HG03175 (cell line): Measurements from ENCODE around the gene CHI3L1.

Source experiments
- ATAC-seq: cut with Tn5 transposase; IDR thresholded peaks from one replicate; pipeline ENCODE4 v1.9.1; 2021; ENCODE audit warnings: mild to moderate bottlenecking, moderate library complexity; ENCODE audit not compliant: unreplicated experiment

CHI3L1 gene

DNA sequence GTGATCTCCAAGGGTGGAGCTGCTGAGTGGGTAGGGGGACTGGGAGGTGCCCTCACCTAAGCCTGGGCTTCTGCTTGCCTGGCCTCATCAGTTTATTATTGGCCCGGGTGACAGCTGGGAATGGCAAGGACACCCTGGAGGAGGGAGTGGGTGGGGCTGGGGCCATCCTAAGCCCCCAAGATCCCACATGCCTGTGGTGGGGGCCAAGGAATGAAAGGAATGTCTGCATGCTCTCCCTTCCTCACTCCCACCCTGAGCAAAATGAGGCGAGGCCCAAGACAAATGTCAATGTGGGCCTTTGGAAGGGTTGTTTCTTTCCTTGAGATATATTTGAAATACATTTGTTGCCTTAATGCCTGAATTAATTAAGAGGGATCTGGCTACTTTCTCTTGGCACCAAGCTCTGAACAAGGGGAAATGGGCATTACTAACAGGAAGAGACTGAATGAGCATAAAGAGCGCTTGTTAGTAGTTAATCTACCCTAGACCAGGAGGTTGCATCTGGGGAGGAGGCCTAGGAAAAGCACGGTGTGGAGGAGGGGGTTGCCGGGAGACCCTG, 19.7 kb upstream of the CHI3L1 start:
- ATAC-seq: no peak

DNA sequence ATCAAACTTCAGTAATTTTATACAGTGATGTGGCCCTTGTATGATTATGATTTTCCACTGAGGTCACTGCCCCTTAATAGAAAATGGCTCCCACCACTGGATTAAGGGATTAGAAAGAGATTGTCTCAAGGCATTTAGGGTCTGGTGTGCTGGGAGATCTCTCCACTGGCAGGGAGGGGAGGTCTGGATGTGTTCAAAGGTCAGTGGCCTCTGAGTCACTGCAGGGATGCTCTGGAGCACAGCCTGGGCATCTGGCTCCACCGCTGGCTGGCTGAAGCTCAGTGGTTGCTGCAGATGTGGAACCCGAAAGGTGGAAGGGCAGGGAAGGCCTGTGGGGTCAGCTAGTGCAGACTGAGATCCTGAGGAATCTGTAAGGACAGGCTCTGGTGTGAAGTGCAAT, 18.3 kb upstream of the CHI3L1 start:
- ATAC-seq: no peak

DNA sequence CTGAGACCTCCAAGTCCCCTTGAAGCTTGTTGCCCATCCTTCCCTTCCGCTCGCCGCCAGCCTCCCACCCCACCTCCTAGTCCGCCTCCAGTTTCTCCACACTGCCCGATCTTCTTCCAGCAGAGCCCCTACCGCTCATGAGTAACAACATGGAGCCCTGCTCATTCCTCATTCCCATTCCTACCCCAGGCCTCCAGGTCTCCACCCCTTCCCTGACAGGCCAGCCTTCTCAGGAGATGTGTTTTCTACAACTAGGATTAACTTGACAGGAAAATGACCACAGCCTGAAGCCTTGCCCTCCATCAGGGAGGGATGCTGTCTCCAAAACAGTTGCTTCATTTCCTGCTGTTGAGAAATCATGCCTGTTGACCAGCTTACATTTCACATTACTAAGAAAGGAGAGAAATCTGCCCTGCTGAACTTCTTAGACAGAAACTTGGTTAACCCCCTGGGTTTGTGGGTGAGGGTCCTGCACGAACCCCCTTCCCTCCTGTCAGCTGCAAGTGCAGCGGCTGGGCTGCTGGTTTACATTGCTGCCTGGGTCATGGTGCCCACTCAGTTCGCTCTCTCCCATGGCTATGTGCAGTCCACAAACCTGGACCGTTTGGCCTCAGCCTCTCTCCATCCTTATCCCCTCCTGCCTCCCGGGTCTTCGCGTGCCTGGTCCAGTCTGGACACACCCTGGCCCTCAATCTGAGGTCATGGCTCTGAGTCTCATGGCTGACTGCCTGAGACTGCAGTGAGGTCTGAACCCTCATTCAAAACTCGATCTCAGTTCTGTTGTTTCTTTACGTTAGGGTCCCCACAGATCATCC, 16.1 kb upstream of the CHI3L1 start:
- ATAC-seq: no peak

DNA sequence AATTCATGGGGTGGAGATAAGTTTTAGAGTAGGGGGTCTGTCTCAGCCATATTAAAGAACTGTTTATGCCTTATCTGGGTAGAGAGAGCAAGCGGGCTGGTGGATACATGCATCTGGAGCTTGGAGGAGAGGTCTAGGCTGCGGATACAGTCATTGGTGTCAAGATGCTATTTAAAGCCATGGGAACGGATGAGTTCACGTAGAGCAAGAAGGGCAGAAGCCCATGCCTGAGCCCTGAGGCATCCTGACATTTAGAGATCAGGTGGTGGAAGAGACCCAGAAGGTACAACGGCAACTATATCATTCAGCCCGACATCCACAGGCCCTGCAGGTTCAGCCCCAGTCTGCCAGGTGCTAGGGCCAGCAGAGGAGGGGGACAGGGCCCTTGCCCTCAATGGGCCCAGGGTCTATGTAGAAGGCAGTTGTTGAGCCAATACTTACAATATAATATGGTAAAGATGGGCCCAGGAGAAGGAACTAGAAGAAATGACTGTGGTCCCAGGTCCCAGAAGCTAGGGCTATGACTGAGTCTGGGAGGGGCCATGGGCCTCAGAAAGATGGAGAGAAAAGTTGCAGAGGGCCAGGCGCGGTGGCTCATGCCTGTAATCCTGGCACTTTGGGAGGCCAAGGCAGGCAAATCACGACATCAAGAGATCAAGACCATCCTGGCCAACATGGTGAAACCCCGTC, 15.2 kb upstream of the CHI3L1 start:
- ATAC-seq: no peak

DNA sequence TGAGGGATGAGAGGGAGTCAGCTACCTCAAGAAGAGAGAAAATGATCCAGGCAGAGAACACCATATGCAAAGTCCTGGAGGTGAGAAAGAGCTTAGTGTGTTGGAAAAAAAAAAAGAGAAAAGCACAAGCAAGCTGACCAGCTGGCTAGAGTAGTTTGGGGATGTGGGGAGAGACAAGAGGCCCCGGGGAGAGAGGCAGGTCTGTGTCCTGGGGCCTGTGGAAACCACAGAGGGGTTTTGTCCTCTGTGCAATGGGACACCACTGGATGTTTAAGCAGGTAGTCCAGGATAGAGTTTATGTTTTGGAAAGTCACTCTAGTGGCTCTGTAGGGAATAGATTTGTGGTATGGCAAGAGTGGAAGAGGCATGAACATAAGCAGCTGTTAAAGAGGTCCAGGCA, 14.4 kb upstream of the CHI3L1 start:
- ATAC-seq: no peak

DNA sequence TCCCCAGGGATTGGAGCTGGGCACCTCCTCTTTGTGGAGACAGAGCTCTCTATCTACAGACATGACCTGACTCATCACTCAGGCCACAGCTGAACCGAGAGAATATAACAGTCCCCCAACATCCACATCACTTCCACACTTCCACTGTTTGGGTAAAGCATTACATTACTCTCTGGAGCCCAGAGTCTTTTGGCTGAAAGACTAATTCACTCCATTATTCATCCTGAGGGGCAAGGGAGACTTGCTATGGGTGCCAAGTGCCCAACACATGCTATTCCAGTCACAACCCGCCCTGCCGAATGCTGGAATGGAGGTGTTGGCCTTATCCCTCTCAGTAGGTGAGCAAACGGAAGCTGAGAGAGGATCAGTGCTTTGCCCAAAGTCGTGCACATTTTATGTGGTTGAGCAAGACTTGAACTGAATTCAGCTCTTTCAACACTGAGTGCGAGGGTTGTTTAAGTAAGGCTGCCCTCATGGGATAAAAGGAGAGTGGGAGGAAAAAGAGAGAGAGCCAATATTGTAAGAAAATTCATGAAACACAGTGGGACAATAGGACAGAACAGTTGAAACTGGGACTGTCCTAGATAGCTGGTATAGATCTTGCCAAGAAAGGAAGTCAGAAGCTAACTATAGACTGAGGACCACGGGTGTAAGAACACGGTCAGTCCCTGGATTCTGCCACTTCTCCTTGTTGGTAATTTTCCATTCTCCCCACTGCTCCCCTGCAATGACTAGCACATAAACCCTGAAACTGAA, 13.5 kb upstream of the CHI3L1 start:
- no peak for ATAC-seq

DNA sequence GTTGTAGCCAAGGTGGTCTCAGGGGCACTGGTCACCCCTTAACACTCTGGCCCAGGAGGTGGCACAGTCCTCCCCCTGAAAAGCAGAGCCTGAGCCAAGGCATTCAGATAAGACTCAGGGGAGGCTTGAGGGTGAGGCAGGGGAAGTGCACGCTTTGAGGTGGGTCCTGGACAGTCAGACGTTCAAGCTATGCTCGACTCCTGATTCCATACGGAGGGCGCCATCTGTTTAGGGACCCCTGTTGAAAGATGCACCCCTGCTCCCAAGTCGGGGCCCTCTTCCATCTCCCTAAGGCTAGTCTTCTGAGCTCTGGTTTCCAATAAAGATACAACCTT, 12.9 kb upstream of the CHI3L1 start:
- ATAC-seq: no peak

DNA sequence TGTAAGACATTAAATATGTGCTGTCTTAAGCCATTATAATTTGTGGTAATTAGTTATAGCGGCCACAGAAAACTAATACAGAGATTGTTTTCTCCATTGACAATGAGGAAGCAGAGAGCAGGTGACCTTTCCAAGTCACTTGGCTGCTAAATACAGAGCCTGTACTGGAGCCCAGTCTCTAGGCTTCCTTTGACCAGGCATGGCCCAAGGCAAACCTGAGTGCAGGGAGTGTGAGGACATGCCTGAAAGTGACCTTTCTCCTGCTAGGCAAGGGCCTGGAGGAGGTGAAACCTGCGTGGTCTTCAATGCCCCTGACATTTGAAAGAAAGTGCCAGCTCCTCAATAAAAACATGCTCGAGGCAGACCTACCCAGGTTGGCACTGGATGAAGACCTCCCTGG, 12.5 kb upstream of the CHI3L1 start:
- no peak for ATAC-seq

DNA sequence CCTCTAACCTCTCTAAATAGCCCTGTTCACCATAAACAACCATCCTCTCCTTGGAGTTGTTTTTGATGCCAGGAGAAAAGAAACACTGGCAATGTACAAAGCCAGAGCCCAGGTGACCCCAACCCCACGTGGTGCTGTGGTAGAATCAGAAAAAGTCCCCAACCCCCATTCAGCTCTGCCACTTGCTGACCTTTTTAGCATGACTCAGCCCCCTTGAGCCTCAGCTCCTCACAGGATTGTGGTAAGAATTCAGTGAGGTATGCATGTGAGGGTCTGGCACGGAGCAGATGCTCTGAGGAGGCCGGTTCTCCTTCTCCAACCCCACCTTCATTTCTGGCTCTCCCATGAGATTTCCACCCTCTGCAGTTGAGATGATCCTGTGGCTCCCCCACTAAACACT, 11.1 kb upstream of the CHI3L1 start:
- no peak for ATAC-seq

DNA sequence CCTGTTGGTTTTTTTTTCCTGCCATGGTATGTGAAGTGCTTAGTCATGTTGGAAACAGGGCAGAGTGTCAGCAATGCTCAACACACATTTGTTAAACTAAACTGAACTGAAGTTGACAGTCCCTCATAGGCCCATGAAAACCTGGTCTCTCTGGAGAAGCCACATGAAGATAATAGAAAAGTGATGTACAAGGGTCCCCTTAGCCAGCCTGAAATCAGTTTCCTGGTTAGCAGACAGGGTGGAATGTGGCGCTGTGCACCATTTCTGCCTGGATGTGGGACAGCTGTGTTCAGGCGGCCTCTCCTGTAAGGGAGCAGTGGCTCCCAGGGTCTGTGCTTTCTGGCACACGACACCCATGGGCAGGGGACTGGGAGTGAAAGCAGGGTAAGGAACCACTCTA, 9.9 kb upstream of the CHI3L1 start:
- ATAC-seq: no peak

DNA sequence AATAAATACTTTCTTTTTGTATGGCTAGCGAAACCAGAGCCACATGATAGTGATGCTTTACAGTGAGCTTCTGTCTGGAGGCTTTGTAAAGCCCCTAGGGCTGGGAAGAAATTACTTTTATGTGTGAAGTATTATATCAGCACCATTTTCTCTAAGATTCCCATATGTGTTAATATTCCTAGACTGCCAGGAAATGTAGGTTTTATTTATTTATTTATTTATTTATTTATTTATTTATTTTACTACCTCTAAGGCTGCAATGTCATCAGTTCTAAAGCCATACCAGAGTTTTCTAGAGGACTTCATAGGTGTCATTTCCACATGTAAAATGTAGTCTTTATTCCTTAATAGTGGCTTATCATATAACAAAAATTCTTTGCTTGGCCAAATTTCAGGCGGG, 4.4 kb upstream of the CHI3L1 start:
- no peak for ATAC-seq

DNA sequence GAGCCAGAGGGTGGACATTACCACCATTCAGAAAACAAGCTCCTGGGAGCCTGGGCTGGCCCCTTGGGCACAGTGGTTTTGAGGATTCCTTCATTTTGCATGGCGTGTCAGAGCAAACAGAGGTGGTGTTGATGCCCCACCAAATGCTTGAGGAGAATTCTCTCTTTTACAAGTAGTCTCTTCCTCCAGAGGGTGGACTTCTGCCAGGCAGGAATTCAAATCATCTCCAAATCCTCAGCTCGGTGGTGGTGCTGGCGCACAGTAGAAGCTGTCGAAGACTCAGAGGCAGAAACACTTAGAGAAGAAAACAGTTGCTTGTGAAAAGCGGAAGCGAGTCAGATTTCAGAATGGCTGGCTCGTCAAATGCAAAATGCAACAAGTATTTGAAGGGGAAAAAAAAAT, 3.4 kb upstream of the CHI3L1 start:
- no peak for ATAC-seq

DNA sequence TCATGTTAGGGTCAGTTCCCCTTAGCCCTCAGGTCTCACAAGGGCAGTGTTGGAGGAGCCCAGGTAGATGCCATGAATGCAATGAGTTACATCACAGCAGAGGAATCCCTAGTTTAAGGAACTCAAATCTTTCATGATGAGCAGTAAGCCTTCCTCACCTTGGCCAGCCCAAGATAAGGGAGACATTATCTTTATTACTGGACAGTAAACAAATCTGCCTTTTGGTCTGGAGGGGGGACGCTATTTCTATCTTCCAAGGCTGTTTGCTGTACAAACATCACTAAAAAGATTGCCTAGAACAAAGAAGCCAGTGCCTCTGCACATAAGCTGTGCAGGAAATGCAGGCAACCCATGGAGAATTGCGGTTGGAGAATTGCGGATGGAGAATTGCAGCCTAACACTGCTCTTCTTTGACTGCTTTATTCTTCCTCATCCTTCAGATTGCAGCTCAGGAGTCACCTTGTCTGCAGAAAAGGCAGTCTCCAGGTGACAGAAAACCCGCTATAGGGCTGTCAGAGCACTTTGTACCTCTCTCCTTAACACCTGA, 2.3 kb upstream of the CHI3L1 start:
- no peak for ATAC-seq

DNA sequence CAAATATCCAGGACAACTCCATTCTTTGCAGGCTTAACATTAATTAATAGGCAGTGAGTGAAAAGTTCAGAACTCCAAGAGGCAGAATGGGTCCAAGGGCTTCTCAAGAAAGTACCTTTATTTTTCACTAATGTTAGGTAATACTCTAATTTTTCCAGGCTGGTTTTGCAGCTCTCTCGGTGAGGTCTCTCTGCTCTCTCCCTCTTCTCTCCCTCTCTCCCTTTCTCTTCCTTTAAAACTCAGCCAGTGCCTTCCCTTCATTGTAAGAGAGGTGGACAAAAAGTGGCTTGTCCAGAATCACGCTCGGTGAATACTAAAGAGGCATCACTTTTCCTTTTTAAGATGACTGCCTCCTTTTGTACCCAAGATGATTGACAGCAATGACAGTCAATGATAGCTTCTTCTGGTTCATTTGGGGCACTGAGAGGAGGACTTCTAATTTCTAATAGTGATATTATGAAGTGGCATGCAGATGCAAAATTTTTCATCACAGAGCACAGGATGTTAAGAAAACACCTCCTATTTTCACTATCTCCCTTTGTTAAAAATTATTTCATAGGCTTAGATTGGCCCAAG, 1.3 kb upstream of the CHI3L1 start:
- ATAC-seq: no peak

DNA sequence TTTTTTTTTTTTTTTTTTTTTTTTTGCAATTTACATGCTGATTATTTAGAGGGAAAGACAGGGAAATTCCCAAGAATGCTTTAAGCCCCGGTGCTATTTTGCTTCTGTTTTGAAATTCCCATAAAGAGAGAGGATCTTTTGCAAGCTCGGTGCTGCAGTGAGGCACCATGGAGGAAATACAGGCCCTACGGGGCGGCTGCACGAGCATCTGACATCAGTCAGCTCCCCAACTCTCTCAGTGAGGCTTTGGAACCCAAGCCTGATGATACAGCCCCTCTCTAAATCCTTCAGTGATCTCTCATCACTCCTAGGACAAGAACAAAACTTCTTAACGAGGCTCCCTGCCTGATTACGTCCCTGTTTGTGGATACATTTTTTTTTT, 791 bp upstream of the CHI3L1 start:
- ATAC-seq: no peak

DNA sequence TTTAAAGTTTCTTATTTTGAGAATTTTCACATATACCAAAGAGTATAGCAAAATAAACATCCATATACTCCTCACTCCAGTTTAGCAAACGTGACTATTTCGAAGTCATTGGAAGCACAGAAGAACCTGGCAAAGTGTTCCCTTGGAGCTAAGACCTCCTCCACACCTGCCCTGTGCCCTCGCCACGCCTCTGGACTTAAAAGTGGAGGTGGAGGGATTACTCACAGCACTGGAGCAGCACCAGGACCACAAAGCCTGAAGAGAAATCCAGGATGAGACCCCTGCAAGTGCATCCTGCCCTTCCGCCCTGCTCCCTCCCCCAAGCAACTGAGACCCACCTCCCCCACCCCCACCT, 436 bp downstream of the CHI3L1 start:
- ATAC-seq: no peak

DNA sequence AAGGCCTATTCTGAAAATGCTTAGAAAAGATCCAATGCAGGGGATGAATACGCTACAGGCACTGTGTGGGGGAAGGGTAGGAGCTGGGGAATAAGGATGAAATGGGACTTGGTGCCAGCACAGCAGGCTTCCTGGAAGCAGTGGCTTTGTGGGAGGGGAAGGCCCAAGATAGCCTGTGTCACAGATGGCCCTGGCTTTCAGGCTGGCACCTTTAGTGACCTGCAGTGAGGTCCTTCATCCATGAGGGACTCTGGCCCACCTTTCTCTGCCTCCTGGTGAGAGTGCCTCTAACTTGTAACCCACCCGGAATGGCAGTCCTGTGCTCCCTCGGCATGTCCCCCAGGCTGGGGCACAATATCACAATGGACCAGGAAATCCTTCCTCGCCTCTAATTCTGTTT, 919 bp downstream of the CHI3L1 start:
- ATAC-seq: no peak

DNA sequence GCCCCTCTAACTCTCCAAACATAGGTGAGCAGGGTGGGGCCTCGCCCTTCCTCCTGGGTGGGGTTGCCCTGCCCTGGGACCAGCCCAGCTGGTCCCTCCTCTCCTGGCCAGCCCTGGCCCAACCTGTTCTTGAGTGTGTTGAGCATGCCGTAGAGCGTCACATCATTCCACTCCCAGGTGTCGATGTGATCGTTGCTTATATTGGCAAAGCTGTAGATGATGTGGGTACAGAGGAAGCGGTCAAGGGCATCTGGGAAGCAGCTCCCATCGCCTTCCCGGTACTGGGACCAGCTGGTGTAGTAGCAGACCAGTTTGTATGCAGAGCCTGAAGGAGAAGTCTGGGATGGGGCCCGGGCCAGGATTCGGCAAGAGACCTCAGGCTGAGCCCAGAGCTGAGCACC, 1.4 kb downstream of the CHI3L1 start:
- ATAC-seq: no peak

DNA sequence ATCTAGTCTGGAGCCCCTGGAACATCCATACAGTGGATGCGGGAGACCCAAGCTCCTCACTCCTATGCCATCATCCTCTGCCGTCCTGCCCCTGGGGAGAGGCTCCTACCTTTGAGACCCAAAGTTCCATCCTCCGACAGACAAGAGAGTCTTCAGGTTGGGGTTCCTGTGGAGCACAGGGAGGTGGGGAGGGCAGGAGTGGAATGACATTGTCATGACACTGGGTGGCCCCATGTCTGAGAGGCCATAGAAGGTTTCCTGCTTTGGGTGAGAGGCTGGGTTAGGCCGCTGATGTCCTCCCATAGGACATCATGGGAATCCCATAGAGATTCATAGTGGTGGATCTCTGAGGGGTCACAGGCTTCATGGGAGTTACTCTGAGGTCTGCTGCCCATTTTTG, 2.0 kb downstream of the CHI3L1 start:
- ATAC-seq: no peak

DNA sequence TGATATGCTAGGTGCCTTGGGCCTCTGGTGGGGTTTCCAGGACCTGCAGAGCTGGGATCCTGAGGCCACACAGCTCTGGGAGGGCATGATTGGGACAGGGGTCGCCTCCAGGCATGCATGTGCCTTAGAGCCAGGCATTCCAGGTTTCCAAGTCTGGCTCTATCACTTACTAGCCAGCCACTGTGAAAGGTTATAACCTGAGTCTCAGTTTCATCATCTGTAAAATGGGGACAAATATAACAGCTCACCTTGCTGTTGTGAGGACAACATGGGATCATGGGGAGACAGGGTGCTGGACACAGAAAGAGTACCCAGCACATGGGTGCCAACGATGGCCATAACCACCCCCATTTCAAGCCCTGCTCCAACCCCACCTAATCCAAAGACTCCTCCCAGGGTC, 2.7 kb downstream of the CHI3L1 start:
- ATAC-seq: no peak

DNA sequence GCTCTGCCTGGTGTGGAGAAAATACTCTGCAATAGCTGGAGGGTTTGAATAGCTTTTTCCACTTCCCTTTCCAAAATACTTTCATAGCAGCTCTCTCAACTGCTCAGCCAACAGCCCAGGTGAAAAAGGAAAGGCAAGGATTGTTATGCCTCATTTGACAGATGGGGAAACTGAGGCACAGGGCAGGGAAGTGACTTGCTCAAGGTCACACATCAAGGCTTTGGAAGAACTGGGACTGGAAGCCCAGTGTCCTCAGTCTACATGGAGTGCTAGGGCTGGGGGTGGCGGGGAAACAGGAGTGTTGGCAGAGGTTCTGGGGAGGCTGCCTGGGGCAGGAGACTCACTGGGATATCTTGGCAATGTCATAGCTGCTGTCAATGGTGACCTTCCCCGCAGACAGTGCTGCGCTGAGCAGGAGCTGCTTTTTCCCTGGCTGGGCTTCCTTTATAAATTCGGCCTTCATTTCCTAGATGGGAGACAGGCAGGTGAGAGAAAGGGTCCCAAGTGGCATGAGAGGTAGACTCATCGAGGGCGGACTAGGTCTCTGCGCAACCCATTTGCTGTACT, 4.0 kb downstream of the CHI3L1 start:
- ATAC-seq: no peak
